Ishikawa (cell line): ENCODE measurements around the gene CAMK2A.

Experiments
- CEBPB ChIP-seq: IDR thresholded peaks from 2 replicates; pipeline ENCODE4 v1.6.1; 2012
- CREB1 ChIP-seq: IDR thresholded peaks from 2 replicates; pipeline ENCODE4 v1.6.1; 2012; ENCODE audit warnings: low read depth
- EGR1 ChIP-seq: IDR thresholded peaks from 2 replicates; pipeline ENCODE4 v1.6.1; 2012
- EP300 ChIP-seq: IDR thresholded peaks from 2 replicates; pipeline ENCODE4 v1.6.1; 2012; ENCODE audit warnings: borderline replicate concordance
- NFIC ChIP-seq: IDR thresholded peaks from 2 replicates; pipeline ENCODE4 v1.6.1; 2012
- RAD21 ChIP-seq: IDR thresholded peaks from 2 replicates; pipeline ENCODE4 v1.6.1; 2012; ENCODE audit warnings: low read depth
- REST ChIP-seq: IDR thresholded peaks from 2 replicates; pipeline ENCODE4 v1.6.1; 2012; ENCODE audit warnings: low read depth, mild to moderate bottlenecking
- TAF1 ChIP-seq: IDR thresholded peaks from 2 replicates; pipeline ENCODE4 v1.6.1; 2012; ENCODE audit warnings: low read depth, mild to moderate bottlenecking
- TCF12 ChIP-seq: IDR thresholded peaks from 2 replicates; pipeline ENCODE4 v1.6.1; 2012; ENCODE audit warnings: low read depth
- TEAD4 ChIP-seq: IDR thresholded peaks from 2 replicates; pipeline ENCODE4 v1.6.1; 2012
- YY1 ChIP-seq: IDR thresholded peaks from 2 replicates; pipeline ENCODE4 v1.6.1; 2012; ENCODE audit warnings: low read depth
- ZBTB7A ChIP-seq: IDR thresholded peaks from 2 replicates; pipeline ENCODE4 v1.6.1; 2012; ENCODE audit warnings: low read depth
- TF ChIP-seq, protein P1 (sequence below): IDR thresholded peaks from 2 replicates; pipeline ENCODE4 v1.6.1; 2012
- TF ChIP-seq, protein P2 (sequence below): IDR thresholded peaks from 2 replicates; pipeline ENCODE4 v1.6.1; 2012

- no peak for TF ChIP-seq YY1
- TF ChIP-seq REST, result no peak
- TF ChIP-seq CEBPB, result no peak
- TF ChIP-seq TCF12, result no peak
- no peak for TF ChIP-seq EP300
- TF ChIP-seq, protein P1, sequence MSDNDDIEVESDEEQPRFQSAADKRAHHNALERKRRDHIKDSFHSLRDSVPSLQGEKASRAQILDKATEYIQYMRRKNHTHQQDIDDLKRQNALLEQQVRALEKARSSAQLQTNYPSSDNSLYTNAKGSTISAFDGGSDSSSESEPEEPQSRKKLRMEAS, result no peak
- TF ChIP-seq RAD21, result no peak
- TF ChIP-seq CREB1, result no peak
- TF ChIP-seq, protein P2, sequence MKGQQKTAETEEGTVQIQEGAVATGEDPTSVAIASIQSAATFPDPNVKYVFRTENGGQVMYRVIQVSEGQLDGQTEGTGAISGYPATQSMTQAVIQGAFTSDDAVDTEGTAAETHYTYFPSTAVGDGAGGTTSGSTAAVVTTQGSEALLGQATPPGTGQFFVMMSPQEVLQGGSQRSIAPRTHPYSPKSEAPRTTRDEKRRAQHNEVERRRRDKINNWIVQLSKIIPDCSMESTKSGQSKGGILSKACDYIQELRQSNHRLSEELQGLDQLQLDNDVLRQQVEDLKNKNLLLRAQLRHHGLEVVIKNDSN, result no peak
- TF ChIP-seq EGR1, result no peak
- no peak for TF ChIP-seq TAF1
- no peak for TF ChIP-seq ZBTB7A
- TF ChIP-seq TEAD4, result no peak
- TF ChIP-seq NFIC, result no peak
Observed at GRCh38 chr5:150298701-150299451, 9.3 kb upstream of the CAMK2A start.
